H1 (cell line): Measurements from ENCODE around the gene PRRT1B. TPM values are rescaled to one million over a fixed set of nuclear protein-coding genes. Genes with fewer than 3 reads are reported as not detected.
A peak's percentile ranks its signal among the peaks of the same experiment; 100 is the strongest.

Experiments
- ASH2L ChIP-seq: fragments of 200-600, 300-600 bp; sonication (generic); IDR thresholded peaks from one replicate; pipeline ENCODE4 v1.7.1; 2017; ENCODE audit warnings: low read length
- CEBPB ChIP-seq: IDR thresholded peaks from 2 replicates; pipeline ENCODE4 v1.6.1; 2012; ENCODE audit warnings: low read depth, low read length
- CREB1 ChIP-seq: IDR thresholded peaks from 2 replicates; pipeline ENCODE4 v1.6.1; 2012; ENCODE audit warnings: inconsistent platforms
- JUN ChIP-seq: IDR thresholded peaks from 2 replicates; pipeline ENCODE4 v1.6.1; 2011; ENCODE audit warnings: low read depth, mild to moderate bottlenecking, improper control_type of control experiment, low read length
- JUND ChIP-seq: IDR thresholded peaks from 2 replicates; pipeline ENCODE4 v1.6.1; 2011; ENCODE audit warnings: mild to moderate bottlenecking, improper control_type of control experiment, low read length
- KDM1A ChIP-seq: fragments of 200-600, 300-600 bp; sonication (generic); IDR thresholded peaks from 2 replicates; pipeline ENCODE4 v1.7.1; 2016; ENCODE audit warnings: mild to moderate bottlenecking, low read length, borderline replicate concordance
- MAFK ChIP-seq: IDR thresholded peaks from 2 replicates; pipeline ENCODE4 v1.6.1; 2012; ENCODE audit warnings: low read depth, mild to moderate bottlenecking, improper control_type of control experiment, low read length
- TAF1 ChIP-seq: IDR thresholded peaks from 2 replicates; pipeline ENCODE4 v1.6.1; 2011; ENCODE audit warnings: mild to moderate bottlenecking, low read depth, low read length
- TAF7 ChIP-seq: optimal IDR thresholded peaks from 2 replicates; pipeline ENCODE3; 2011; ENCODE audit warnings: low read depth, mild to moderate bottlenecking, inconsistent platforms, low read length, moderate library complexity, borderline replicate concordance
- TBP ChIP-seq: IDR thresholded peaks from 2 replicates; pipeline ENCODE4 v1.6.1; 2011; ENCODE audit warnings: low read depth, low read length, improper control_type of control experiment
- polyA plus RNA-seq, 7 experiments: library from polyadenylated mRNA; depleted of rRNA in 3 of 7; stranded (reverse) in 5 of 7; unstranded in 2 of 7; fragments of >200 nt in 5 of 7; fragments of 200-250 nt in 2 of 7; gene quantifications; 1 replicate in 5 of 7; 2 replicates in 1 of 7; 4 replicates in 1 of 7; pipeline versions ENCODE4 v1.2.1 to v1.2.3, GENCODE V29; 2011 to 2013; ENCODE audit warnings: missing spikeins in 2 of 7, mixed read lengths in 2 of 7
- total RNA-seq: library from RNA; stranded (reverse); fragmentation: NEBNext Ultra II Directional; extraction: Animal tissue kit (Norgen Biotek cat#: 25700); gene quantifications from 2 replicates; pipeline ENCODE4 v1.2.1, GENCODE V29; 2021
- TF ChIP-seq, protein P1 (sequence below), 3 experiments: IDR thresholded peaks; 1 replicate in 2 of 3; 2 replicates in 1 of 3; pipeline versions ENCODE4 v1.5.1 to v1.6.1; 2011; ENCODE audit warnings: low read length in 3 of 3, mild to moderate bottlenecking in 3 of 3, inconsistent platforms in 2 of 3, low read depth in 1 of 3, moderate library complexity in 1 of 3; ENCODE audit not compliant: insufficient read depth in 1 of 3; ENCODE audit errors: control extremely low read depth in 1 of 3
- TF ChIP-seq, protein P2 (sequence below): IDR thresholded peaks from 2 replicates; pipeline ENCODE4 v1.6.1; 2011; ENCODE audit warnings: low read length, improper control_type of control experiment

The PRRT1B gene
- total and polyA plus RNA-seq, 2 of the 8 experiments (the other 6 are each of a cell fraction or from before 2014, with no cell fraction given): 0.30 to 1.2 TPM

DNA sequence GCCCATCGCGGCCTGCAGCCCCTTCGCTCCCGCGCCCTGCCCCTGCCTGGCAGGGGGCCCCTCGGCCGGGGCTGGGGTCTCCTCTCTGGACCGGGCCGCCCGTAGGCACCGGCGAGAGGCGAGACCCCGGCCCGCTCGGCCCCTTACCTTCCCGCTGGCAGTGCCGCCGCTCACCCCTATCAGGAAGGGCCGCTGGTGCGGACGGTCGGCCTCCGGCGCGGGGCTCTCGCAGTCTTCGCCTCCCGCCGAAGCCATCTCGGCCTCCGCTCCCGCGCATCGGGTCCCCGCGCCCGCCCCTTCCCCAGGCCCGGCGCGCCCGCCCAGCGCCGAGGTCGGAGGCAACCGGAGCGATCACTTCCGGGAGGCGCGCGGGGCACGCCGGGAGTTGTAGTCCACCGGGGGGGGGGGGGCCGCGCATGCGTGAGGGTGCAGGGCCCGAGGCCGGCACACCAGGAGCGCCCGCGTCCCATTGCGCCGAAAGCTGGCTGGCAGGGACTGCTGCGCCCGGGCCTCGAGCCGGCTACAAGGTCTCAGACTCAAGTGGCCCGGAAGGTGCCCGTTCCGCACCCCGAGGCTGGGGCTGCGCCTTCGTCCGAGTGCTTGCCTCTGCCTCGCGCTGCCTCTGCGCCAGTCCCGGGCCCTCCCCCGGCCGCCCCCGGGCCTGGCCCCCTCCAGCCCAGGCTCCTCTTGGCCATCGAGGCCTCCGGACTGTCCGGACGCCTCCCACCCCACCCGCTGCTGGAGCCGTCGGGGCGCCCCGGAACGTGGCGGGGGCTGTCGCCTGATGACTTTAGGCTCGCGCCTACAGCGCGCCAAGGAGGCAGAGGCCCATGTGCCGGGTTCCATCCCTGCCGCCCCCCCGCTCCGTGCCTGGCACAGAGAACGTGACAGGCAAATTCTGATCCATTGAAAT lies 14.1 kb upstream of the PRRT1B start, which contains the start of gene UCK1 (continued):
- TF ChIP-seq, protein P1, sequence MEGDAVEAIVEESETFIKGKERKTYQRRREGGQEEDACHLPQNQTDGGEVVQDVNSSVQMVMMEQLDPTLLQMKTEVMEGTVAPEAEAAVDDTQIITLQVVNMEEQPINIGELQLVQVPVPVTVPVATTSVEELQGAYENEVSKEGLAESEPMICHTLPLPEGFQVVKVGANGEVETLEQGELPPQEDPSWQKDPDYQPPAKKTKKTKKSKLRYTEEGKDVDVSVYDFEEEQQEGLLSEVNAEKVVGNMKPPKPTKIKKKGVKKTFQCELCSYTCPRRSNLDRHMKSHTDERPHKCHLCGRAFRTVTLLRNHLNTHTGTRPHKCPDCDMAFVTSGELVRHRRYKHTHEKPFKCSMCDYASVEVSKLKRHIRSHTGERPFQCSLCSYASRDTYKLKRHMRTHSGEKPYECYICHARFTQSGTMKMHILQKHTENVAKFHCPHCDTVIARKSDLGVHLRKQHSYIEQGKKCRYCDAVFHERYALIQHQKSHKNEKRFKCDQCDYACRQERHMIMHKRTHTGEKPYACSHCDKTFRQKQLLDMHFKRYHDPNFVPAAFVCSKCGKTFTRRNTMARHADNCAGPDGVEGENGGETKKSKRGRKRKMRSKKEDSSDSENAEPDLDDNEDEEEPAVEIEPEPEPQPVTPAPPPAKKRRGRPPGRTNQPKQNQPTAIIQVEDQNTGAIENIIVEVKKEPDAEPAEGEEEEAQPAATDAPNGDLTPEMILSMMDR (IDR thresholded peaks at IDR 0.05; ENCODE audit: control extremely low read depth in 1 of 3, insufficient read depth in 1 of 3, low read depth in 1 of 3, low read length in 3 of 3): no peak
- TF ChIP-seq TAF7: no peak
- no peak for TF ChIP-seq CEBPB
- peak; percentile 62 for TF ChIP-seq TAF1
- peak; percentile 34 for TF ChIP-seq ASH2L
- no peak for TF ChIP-seq KDM1A
- peak; percentile 38; the same call in 1 of the 2 replicates for TF ChIP-seq TBP
- TF ChIP-seq, protein P2, sequence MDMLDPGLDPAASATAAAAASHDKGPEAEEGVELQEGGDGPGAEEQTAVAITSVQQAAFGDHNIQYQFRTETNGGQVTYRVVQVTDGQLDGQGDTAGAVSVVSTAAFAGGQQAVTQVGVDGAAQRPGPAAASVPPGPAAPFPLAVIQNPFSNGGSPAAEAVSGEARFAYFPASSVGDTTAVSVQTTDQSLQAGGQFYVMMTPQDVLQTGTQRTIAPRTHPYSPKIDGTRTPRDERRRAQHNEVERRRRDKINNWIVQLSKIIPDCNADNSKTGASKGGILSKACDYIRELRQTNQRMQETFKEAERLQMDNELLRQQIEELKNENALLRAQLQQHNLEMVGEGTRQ: no peak
- TF ChIP-seq JUN: no peak
- 0 out of 2 replicates have a peak, but pooled peaks have one; percentile 62 for TF ChIP-seq CREB1
- no peak for TF ChIP-seq MAFK
- TF ChIP-seq JUND: no peak
